ENCODE measurements around the gene NANOS3. TPM values are rescaled to one million over a fixed set of nuclear protein-coding genes. Genes with fewer than 3 reads are reported as not detected.

The NANOS3 gene
- total and polyA plus RNA-seq, 2 of the 13 experiments (the other 11 are each of a cell fraction or from before 2014, with no cell fraction given) = 0.21 TPM; not detected in 1

DNA sequence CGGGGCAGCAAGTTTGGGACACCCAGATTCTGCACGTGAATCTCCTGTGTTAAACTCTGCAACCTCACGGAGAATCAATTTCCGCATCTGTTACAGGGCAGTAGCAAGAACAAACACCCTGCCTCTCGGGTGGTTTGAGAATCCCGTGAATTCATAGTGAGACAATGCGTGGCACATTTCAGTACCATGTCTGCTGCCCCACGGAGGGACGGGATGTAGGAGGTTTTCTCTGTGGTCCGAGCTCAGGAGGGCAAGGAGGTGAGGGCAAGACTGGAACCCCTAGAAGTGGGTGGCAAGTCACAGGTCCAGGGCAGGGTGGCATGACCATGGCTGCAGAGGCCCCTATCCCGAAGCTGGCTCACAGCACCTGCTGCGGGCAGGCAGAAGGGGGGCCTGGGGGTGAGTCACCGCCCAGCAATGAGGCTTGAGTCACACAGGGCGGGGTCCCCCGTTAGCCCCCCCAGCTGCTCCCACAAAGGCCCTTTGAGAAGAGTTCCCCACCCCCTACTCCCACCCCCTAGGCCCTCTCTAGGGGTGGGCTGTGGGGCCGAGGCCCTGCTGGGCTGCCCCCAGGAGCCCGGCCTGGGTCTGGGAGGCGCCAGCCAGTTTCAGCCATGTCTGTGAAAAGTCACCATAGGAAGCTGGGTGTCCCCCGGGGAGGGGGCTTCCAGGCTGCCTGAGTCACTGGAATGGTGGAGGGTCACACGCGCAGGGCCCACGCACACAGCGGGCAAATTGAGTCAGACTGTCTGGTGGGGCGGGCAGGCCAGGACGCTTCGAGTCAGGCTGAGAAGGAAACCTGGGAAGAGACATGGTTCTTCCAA is 25.8 kb upstream of the NANOS3 start (continued):
- TF ChIP-seq, protein P1, sequence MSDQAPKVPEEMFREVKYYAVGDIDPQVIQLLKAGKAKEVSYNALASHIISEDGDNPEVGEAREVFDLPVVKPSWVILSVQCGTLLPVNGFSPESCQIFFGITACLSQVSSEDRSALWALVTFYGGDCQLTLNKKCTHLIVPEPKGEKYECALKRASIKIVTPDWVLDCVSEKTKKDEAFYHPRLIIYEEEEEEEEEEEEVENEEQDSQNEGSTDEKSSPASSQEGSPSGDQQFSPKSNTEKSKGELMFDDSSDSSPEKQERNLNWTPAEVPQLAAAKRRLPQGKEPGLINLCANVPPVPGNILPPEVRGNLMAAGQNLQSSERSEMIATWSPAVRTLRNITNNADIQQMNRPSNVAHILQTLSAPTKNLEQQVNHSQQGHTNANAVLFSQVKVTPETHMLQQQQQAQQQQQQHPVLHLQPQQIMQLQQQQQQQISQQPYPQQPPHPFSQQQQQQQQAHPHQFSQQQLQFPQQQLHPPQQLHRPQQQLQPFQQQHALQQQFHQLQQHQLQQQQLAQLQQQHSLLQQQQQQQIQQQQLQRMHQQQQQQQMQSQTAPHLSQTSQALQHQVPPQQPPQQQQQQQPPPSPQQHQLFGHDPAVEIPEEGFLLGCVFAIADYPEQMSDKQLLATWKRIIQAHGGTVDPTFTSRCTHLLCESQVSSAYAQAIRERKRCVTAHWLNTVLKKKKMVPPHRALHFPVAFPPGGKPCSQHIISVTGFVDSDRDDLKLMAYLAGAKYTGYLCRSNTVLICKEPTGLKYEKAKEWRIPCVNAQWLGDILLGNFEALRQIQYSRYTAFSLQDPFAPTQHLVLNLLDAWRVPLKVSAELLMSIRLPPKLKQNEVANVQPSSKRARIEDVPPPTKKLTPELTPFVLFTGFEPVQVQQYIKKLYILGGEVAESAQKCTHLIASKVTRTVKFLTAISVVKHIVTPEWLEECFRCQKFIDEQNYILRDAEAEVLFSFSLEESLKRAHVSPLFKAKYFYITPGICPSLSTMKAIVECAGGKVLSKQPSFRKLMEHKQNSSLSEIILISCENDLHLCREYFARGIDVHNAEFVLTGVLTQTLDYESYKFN (CRISPR knock-in tag; conservative IDR thresholded peaks at IDR 0.05) = peak; percentile 64
- peak; percentile 8; the same call in 1 of the 2 replicates for TF ChIP-seq CHD4 (IDR thresholded peaks at IDR 0.05; ENCODE audit: borderline replicate concordance, low read length)
- 0 out of 2 replicates have a peak, but pooled peaks have one; percentile 48 for TF ChIP-seq SNAI1 (CRISPR knock-in tag; IDR thresholded peaks at IDR 0.05; ENCODE audit: borderline replicate concordance)
- TF ChIP-seq ASH2L (IDR thresholded peaks at IDR 0.05; ENCODE audit: insufficient read length, low read depth, low read length) = peak; percentile 2
- no peak for TF ChIP-seq MED13 (CRISPR knock-in tag; IDR thresholded peaks at IDR 0.05)
- peak; percentile 26; the same call in 1 of the 2 replicates for TF ChIP-seq SIN3A (IDR thresholded peaks at IDR 0.05; ENCODE audit: borderline replicate concordance, low read depth, low read length)
- peak; percentile 59; the same call in 1 of the 2 replicates for TF ChIP-seq RXRA (CRISPR knock-in tag; IDR thresholded peaks at IDR 0.05)
- TF ChIP-seq HNRNPLL (IDR thresholded peaks at IDR 0.05; ENCODE audit: low read depth, low read length, poor library complexity, severe bottlenecking) = peak; percentile 34
- TF ChIP-seq ZBTB3 (CRISPR knock-in tag; IDR thresholded peaks at IDR 0.05; ENCODE audit: borderline replicate concordance, low read depth) = peak; percentile 33; the same call in 1 of the 2 replicates
- TF ChIP-seq PLRG1 (conservative IDR thresholded peaks at IDR 0.05) = no peak
- TF ChIP-seq ZBTB7A (CRISPR knock-in tag; IDR thresholded peaks at IDR 0.05) = peak; percentile 51; the same call in 1 of the 2 replicates
- peak; percentile 99 for TF ChIP-seq FOSL2 (CRISPR knock-in tag; IDR thresholded peaks at IDR 0.05)
- TF ChIP-seq ZNF253 (CRISPR knock-in tag; IDR thresholded peaks at IDR 0.05; ENCODE audit: borderline replicate concordance) = no peak
- peak; percentile 15; the same call in 1 of the 2 replicates for TF ChIP-seq ZNF629 (CRISPR knock-in tag; conservative IDR thresholded peaks at IDR 0.05)
- TF ChIP-seq ZNF75D (CRISPR knock-in tag; IDR thresholded peaks at IDR 0.05; ENCODE audit: borderline replicate concordance) = no peak
- 0 out of 2 replicates have a peak, but pooled peaks have one; percentile 1 for TF ChIP-seq NFE2L2 (IDR thresholded peaks at IDR 0.05; ENCODE audit: low read length)
- TF ChIP-seq ZNF274 (CRISPR knock-in tag; IDR thresholded peaks at IDR 0.05) = no peak
- no peak for TF ChIP-seq KAT2B (IDR thresholded peaks at IDR 0.05; ENCODE audit: borderline replicate concordance, low read depth, low read length)
- TF ChIP-seq, protein P2, sequence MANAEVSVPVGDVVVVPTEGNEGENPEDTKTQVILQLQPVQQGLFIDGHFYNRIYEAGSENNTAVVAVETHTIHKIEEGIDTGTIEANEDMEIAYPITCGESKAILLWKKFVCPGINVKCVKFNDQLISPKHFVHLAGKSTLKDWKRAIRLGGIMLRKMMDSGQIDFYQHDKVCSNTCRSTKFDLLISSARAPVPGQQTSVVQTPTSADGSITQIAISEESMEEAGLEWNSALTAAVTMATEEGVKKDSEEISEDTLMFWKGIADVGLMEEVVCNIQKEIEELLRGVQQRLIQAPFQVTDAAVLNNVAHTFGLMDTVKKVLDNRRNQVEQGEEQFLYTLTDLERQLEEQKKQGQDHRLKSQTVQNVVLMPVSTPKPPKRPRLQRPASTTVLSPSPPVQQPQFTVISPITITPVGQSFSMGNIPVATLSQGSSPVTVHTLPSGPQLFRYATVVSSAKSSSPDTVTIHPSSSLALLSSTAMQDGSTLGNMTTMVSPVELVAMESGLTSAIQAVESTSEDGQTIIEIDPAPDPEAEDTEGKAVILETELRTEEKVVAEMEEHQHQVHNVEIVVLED (CRISPR knock-in tag; IDR thresholded peaks at IDR 0.05; ENCODE audit: borderline replicate concordance) = no peak
- TF ChIP-seq, protein P3, sequence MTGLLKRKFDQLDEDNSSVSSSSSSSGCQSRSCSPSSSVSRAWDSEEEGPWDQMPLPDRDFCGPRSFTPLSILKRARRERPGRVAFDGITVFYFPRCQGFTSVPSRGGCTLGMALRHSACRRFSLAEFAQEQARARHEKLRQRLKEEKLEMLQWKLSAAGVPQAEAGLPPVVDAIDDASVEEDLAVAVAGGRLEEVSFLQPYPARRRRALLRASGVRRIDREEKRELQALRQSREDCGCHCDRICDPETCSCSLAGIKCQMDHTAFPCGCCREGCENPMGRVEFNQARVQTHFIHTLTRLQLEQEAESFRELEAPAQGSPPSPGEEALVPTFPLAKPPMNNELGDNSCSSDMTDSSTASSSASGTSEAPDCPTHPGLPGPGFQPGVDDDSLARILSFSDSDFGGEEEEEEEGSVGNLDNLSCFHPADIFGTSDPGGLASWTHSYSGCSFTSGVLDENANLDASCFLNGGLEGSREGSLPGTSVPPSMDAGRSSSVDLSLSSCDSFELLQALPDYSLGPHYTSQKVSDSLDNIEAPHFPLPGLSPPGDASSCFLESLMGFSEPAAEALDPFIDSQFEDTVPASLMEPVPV (CRISPR knock-in tag; IDR thresholded peaks at IDR 0.05) = peak; percentile 29; the same call in 1 of the 2 replicates
- no peak for TF ChIP-seq FIP1L1 (IDR thresholded peaks at IDR 0.05; ENCODE audit: borderline replicate concordance, insufficient read depth, low read depth, low read length)
- TF ChIP-seq ERF (CRISPR knock-in tag; IDR thresholded peaks at IDR 0.05) = no peak

All from HepG2 (cell line).